Ovary (tissue), 9 donors: Measurements from ENCODE around the gene GPR61. TPM values are rescaled to one million over a fixed set of nuclear protein-coding genes. Genes with fewer than 3 reads are reported as not detected.

Experiments
- DNase-seq, 5 donors: peaks; one replicate each; pipeline ENCODE4 v3.0.0-alpha.2; 2019 to 2020
- H3K27ac ChIP-seq, 2 donors: fragments of 200-600 bp; one replicate each; pipeline versions ENCODE4 v1.5.1 to v1.8.0; 2019 to 2022
- H3K27me3 ChIP-seq: fragments of 200-600 bp; one replicate; pipeline ENCODE4 v1.8.0; 2022
- H3K36me3 ChIP-seq: fragments of 200-600 bp; sonication (generic); one replicate; pipeline ENCODE4 v1.5.1; 2019
- H3K4me1 ChIP-seq: one replicate; pipeline ENCODE4 v1.8.1; 2013; ENCODE audit warnings: mild to moderate bottlenecking, moderate library complexity; ENCODE audit not compliant: insufficient read depth
- H3K4me3 ChIP-seq: fragments of 200-600 bp; sonication (generic); one replicate; pipeline ENCODE4 v1.5.1; 2017
- H3K9me3 ChIP-seq, 2 donors: fragments of 200-600 bp in 1 of 2; sonication (generic) in 1 of 2; one replicate each; pipeline versions ENCODE4 v1.5.1 to v1.8.1; 2013 to 2019; ENCODE audit warnings: mild to moderate bottlenecking in 1 of 2, moderate library complexity in 1 of 2
- CTCF ChIP-seq, 3 donors: fragments of 450-650 bp in 2 of 3; fragments of 200-600 bp in 1 of 3; IDR thresholded peaks; one replicate each; pipeline versions ENCODE4 v1.5.1 to v1.8.0; 2016 to 2022; ENCODE audit warnings: antibody characterized with exemption in 3 of 3, mild to moderate bottlenecking in 1 of 3
- EP300 ChIP-seq: sonication (generic); formaldehyde crosslinking; IDR thresholded peaks from one replicate; pipeline ENCODE4 v1.6.1; 2017; ENCODE audit warnings: antibody characterized with exemption
- POLR2A ChIP-seq: fragments of 450-650 bp; IDR thresholded peaks from one replicate; pipeline ENCODE4 v1.6.1; 2017; ENCODE audit warnings: antibody characterized with exemption, mild to moderate bottlenecking, moderate library complexity
- WGBS, 3 donors: extraction: QIAGEN DNeasy Blood & Tissue Kit in 1 of 3; methylation state at CpG; one replicate each; pipeline versions ENCODE4 v1.1.5 to v1.1.7; 2013 to 2017; 5-methylcytosine and 5-hydroxymethylcytosine counted together
- intact Hi-C, 4 donors: fragments of 100-400 bp; cut with DNase I; formaldehyde crosslinking; loops; one replicate each; pipeline versions ENCODE4 v1.11.0 to v1.15.1; 2022 to 2023
- polyA plus RNA-seq, 2 donors: library from polyadenylated mRNA; stranded (reverse); fragments of 200-250 nt in 1 of 2; fragments of 350-450 nt in 1 of 2; fragmentation: Illumina TruSeq in 1 of 2; extraction: RNeasy Lipid Tissue Mini Kit (QIAGEN cat#74804) in 1 of 2; gene quantifications; one replicate each; pipeline ENCODE4 v1.2.3, GENCODE V29; 2013 to 2014
- total RNA-seq, 7 donors: library from RNA; depleted of rRNA in 2 of 7; stranded (reverse); fragments of >200 nt in 2 of 7; fragmentation: NEBNext Ultra II Directional in 3 of 7; extraction: Animal tissue kit (Norgen Biotek cat#: 25700) in 3 of 7; gene quantifications; one replicate each; pipeline versions ENCODE4 v1.1.0 to v1.2.4, GENCODE V29; 2016 to 2023
- donor health status: DM: no; HTN: no; CAD: no; lungs with moderate emphysema.
- donor health status: DM: no; HTN: no; CAD: no.
- donor health status: Bipolar disorder and iron deficiency.
- donor health status: DM: yes; HTN: yes; CAD: no.
- donor health status: DM: no; HTN: no; CAD: no.
- donor health status: DM: yes; HTN: yes; CAD: no.

The GPR61 gene
- total and polyA plus RNA-seq, 9 donors: 0.25 TPM; not detected in 8

- intact Hi-C loops: no loop called here
- WGBS, 3 donors: 44 to 53% (median 49%) methylated on average over 9 of the region's 9 CpGs
- no peaks in the 10 kb centered on the region for H3K27me3 ChIP-seq
- no peak for DNase-seq
- no peak for TF ChIP-seq EP300
- no peak for TF ChIP-seq POLR2A
- TF ChIP-seq CTCF (IDR thresholded peaks at IDR 0.05): no peak
- peaks cover 21% of the 10 kb centered on the region for H3K4me1 ChIP-seq
- no peak overlapping the region for H3K4me3 ChIP-seq
- no peaks in the 10 kb centered on the region for H3K9me3 ChIP-seq
- H3K36me3 ChIP-seq: no peaks in the 10 kb centered on the region
- H3K27ac ChIP-seq: peak overlapping the region; percentile 36 to 56
These were observed 42.1 kb upstream of the GPR61 start for GRCh38 chr1:109497449-109498160.

- TF ChIP-seq CTCF (IDR thresholded peaks at IDR 0.05) (peak in 2 of 3 donors; percentile 26 to 48), EP300 (no peak), POLR2A (no peak)
- intact Hi-C loops: no loop called here
- H3K9me3 ChIP-seq: no peaks in the 10 kb centered on the region
- 14 to 37% (median 16%) methylated on average over 5 to 12 of the region's 12 CpGs for WGBS, 3 donors
- no peak overlapping the region for H3K4me3 ChIP-seq
- peak in 3 of 5 donors; percentile 51 to 61 (median 58) for DNase-seq
- H3K27ac ChIP-seq: peak overlapping the region; percentile 36 to 56
- H3K36me3 ChIP-seq: no peaks in the 10 kb centered on the region
- H3K4me1 ChIP-seq: peaks cover 21% of the 10 kb centered on the region
- H3K27me3 ChIP-seq: no peaks in the 10 kb centered on the region
These were observed 41.4 kb upstream of the GPR61 start for GRCh38 chr1:109498161-109498801.

GRCh38 chr1:109499081-109499480 lies 40.6 kb upstream of the GPR61 start:
- no peak for TF ChIP-seq POLR2A
- TF ChIP-seq EP300: no peak
- no peak for TF ChIP-seq CTCF (IDR thresholded peaks at IDR 0.05)
- WGBS, 3 donors: 24 to 34% (median 26%) methylated on average over 7 of the region's 7 CpGs
- H3K27ac ChIP-seq: peak overlapping the region in 1 of 2 donors; percentile 56

GRCh38 chr1:109499661-109500536 lies 39.8 kb upstream of the GPR61 start:
- intact Hi-C loops: no loop called here
- Histone ChIP-seq H3K9me3 (no peaks in the 10 kb centered on the region), H3K27ac (peak overlapping the region in 1 of 2 donors; percentile 60), H3K4me1 (peaks cover 19% of the 10 kb centered on the region), H3K4me3 (no peak overlapping the region), H3K27me3 (no peaks in the 10 kb centered on the region), H3K36me3 (no peaks in the 10 kb centered on the region)
- DNase-seq: no peak
- TF ChIP-seq CTCF (IDR thresholded peaks at IDR 0.05) (no peak), POLR2A (no peak), EP300 (no peak)
- WGBS, 3 donors: 39 to 49% (median 47%) methylated on average over 4 of the region's 4 CpGs

More at GRCh38 chr1:109499081-109499480, 40.6 kb upstream of the GPR61 start:
- intact Hi-C loops: no loop called here
- Histone ChIP-seq H3K4me3 (no peak overlapping the region), H3K36me3 (no peaks in the 10 kb centered on the region), H3K27me3 (no peaks in the 10 kb centered on the region), H3K9me3 (no peaks in the 10 kb centered on the region), H3K4me1 (peaks cover 21% of the 10 kb centered on the region)
- DNase-seq: peak in 1 of 5 donors; percentile 34
